GM21381 (cell line): ENCODE measurements around the gene SMIM36.
"Not testable (repeated sequence)": the region's sequence is repeated elsewhere in the genome, so short reads cannot be mapped to it uniquely, and the experiment has no call there.

Source experiments
- ATAC-seq: cut with Tn5 transposase; IDR thresholded peaks from one replicate; pipeline ENCODE4 v1.9.1; 2021; ENCODE audit warnings: mild to moderate bottlenecking, moderate library complexity; ENCODE audit not compliant: unreplicated experiment

Gene SMIM36

GRCh38 chr17:55456307-55457240, 54.7 kb downstream of the SMIM36 start:
- no peak for ATAC-seq

GRCh38 chr17:55454906-55455474, 56.3 kb downstream of the SMIM36 start:
- no peak for ATAC-seq

- ATAC-seq, result no peak
Observed at GRCh38 chr17:55453839-55454557, 57.3 kb downstream of the SMIM36 start.

GRCh38 chr17:55452139-55452790, 59.0 kb downstream of the SMIM36 start:
- ATAC-seq, result peak; percentile 67

- ATAC-seq, result no peak
Observed at GRCh38 chr17:55451758-55452138, 59.5 kb downstream of the SMIM36 start.

GRCh38 chr17:55451203-55451641, 60.0 kb downstream of the SMIM36 start:
- no peak for ATAC-seq

GRCh38 chr17:55450232-55450825, 60.9 kb downstream of the SMIM36 start:
- ATAC-seq, result no peak

GRCh38 chr17:55448681-55449080, 62.6 kb downstream of the SMIM36 start:
- no peak for ATAC-seq

GRCh38 chr17:55446581-55447205, 64.6 kb downstream of the SMIM36 start:
- no peak for ATAC-seq

GRCh38 chr17:55446004-55446403, 65.2 kb downstream of the SMIM36 start:
- not testable (repeated sequence) for ATAC-seq

GRCh38 chr17:55444471-55445441, 66.5 kb downstream of the SMIM36 start:
- ATAC-seq, result peak; percentile 76

- no peak for ATAC-seq
Observed at GRCh38 chr17:55443904-55444303, 67.3 kb downstream of the SMIM36 start.

- ATAC-seq, result no peak
Observed at GRCh38 chr17:55442953-55443683, 68.1 kb downstream of the SMIM36 start.

GRCh38 chr17:55442462-55442861, 68.8 kb downstream of the SMIM36 start:
- ATAC-seq, result no peak

GRCh38 chr17:55441544-55441943, 69.7 kb downstream of the SMIM36 start:
- ATAC-seq, result no peak

GRCh38 chr17:55440391-55440790, 70.9 kb downstream of the SMIM36 start:
- ATAC-seq, result no peak

- ATAC-seq, result peak; percentile 68
Observed at GRCh38 chr17:55437159-55437605, 74.1 kb downstream of the SMIM36 start.
